ENCODE measurements around the gene VAMP8.

DNA sequence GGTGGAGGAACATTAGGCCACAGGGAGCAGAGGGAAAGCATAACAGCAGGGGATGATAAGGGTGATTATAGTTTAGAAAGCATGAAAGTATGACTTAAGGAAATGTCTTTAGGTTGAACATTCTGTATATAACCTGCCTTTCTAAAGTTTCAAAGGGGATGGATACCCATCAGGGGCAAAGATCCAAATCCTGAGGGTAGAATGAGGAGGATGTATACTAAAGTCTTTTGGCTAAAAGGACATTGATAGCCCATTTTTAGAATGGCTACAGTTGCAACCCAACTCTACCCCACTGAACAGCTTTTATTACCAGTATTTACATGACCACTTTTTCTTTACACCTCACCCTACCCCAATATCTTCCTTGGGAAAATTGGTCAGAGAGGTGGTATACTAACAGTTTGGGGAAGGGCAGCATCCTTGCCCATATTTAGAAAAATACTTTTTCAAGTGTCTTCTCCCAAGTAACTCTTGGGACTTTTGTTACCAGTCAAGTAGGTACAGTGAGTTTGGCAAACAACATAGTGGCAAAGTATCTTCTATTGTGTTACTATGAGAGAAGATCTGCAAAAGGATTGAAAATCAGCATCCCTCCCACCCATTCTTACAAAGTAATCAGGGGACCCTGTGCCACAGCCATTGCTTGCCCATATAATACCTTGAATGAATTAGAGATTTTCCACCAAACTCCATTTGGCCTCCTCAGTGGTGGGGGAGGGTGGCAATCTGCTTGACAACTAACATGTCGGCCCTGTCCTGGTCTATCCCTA lies 30.1 kb upstream of the VAMP8 start:
- no peak for TF ChIP-seq EZH2 (IDR thresholded peaks at IDR 0.05; ENCODE audit: borderline replicate concordance, low read depth, low read length, poor library complexity, severe bottlenecking)
- TF ChIP-seq, protein P1, sequence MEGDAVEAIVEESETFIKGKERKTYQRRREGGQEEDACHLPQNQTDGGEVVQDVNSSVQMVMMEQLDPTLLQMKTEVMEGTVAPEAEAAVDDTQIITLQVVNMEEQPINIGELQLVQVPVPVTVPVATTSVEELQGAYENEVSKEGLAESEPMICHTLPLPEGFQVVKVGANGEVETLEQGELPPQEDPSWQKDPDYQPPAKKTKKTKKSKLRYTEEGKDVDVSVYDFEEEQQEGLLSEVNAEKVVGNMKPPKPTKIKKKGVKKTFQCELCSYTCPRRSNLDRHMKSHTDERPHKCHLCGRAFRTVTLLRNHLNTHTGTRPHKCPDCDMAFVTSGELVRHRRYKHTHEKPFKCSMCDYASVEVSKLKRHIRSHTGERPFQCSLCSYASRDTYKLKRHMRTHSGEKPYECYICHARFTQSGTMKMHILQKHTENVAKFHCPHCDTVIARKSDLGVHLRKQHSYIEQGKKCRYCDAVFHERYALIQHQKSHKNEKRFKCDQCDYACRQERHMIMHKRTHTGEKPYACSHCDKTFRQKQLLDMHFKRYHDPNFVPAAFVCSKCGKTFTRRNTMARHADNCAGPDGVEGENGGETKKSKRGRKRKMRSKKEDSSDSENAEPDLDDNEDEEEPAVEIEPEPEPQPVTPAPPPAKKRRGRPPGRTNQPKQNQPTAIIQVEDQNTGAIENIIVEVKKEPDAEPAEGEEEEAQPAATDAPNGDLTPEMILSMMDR (conservative IDR thresholded peaks at IDR 0.05; ENCODE audit: low read depth, low read length), result no peak
